Stimulated activated CD4-positive, alpha-beta T cell treated with anti-CD3 and anti-CD28 coated beads, Interleukin-12 subunit alpha, Interleukin-12 subunit beta, amount 100 ng/mL, for 48 hours (primary cell): Measurements from ENCODE around the gene PUSL1.

Source experiments
- DNase-seq, 3 donors: peaks; one replicate each; pipeline ENCODE4 v3.0.0-alpha.2; 2020; ENCODE audit warnings: low read depth in 2 of 3, low spot score in 1 of 3

PUSL1 gene

GRCh38 chr1:1351511-1352427 lies 43.4 kb downstream of the PUSL1 start:
- DNase-seq = no peak

GRCh38 chr1:1352786-1353388 lies 44.5 kb downstream of the PUSL1 start:
- DNase-seq = no peak

- no peak for DNase-seq
Measured at GRCh38 chr1:1353389-1354151, 45.2 kb downstream of the PUSL1 start.

GRCh38 chr1:1354271-1355247 lies 46.2 kb downstream of the PUSL1 start:
- no peak for DNase-seq

GRCh38 chr1:1355416-1355815 lies 47.0 kb downstream of the PUSL1 start:
- no peak for DNase-seq

GRCh38 chr1:1356166-1356795 lies 47.9 kb downstream of the PUSL1 start:
- no peak for DNase-seq

- DNase-seq = no peak
Measured at GRCh38 chr1:1356796-1357401, 48.5 kb downstream of the PUSL1 start.

- DNase-seq = no peak
Measured at GRCh38 chr1:1357871-1358432, 49.6 kb downstream of the PUSL1 start.

- no peak for DNase-seq
Measured at GRCh38 chr1:1358433-1359271, 50.3 kb downstream of the PUSL1 start, which contains the start of gene MXRA8. MXRA8 (minus strand) TSS chr1:1358555; CDS start chr1:1358504, 51 bp downstream.

GRCh38 chr1:1359308-1359663 lies 50.9 kb downstream of the PUSL1 start:
- DNase-seq = no peak

- no peak for DNase-seq
Measured at GRCh38 chr1:1359664-1360468, 51.5 kb downstream of the PUSL1 start.

- no peak for DNase-seq
Measured at GRCh38 chr1:1360506-1361169, 52.2 kb downstream of the PUSL1 start.
